Stimulated activated CD4-positive, alpha-beta T cell treated with anti-CD3 and anti-CD28 coated beads, Interleukin-15, amount 100 ng/mL, for 24 hours (primary cell): Measurements from ENCODE around the gene TBCK.
"Not testable (repeated sequence)": the region's sequence is repeated elsewhere in the genome, so short reads cannot be mapped to it uniquely, and the experiment has no call there.

Experiments
- DNase-seq: peaks from one replicate; pipeline ENCODE4 v3.0.0-alpha.2; 2020

TBCK gene

GRCh38 chr4:106315968-106316772 is at the start of gene TBCK, which contains the start of gene AIMP1:
TBCK (minus strand) TSS chr4:106316209; CDS start chr4:106308960, 7,249 bp downstream.
AIMP1 (plus strand) TSS chr4:106316550; CDS start chr4:106325010, 8,460 bp downstream.
- peak; percentile 88 for DNase-seq

- no peak for DNase-seq
Measured at GRCh38 chr4:106365613-106366012, 49.6 kb upstream of the TBCK start.

GRCh38 chr4:106364282-106364681 is 48.3 kb upstream of the TBCK start:
- no peak for DNase-seq

GRCh38 chr4:106362086-106362825 is 46.2 kb upstream of the TBCK start:
- DNase-seq = no peak

- no peak for DNase-seq
Measured at GRCh38 chr4:106358899-106359298, 42.9 kb upstream of the TBCK start.

GRCh38 chr4:106355193-106355592 is 39.2 kb upstream of the TBCK start:
- DNase-seq = no peak

- DNase-seq = no peak
Measured at GRCh38 chr4:106353786-106354185, 37.8 kb upstream of the TBCK start.

- no peak for DNase-seq
Measured at GRCh38 chr4:106351016-106351415, 35.0 kb upstream of the TBCK start.

GRCh38 chr4:106347167-106347566 is 31.2 kb upstream of the TBCK start:
- no peak for DNase-seq

GRCh38 chr4:106344647-106344970 is 28.6 kb upstream of the TBCK start:
- no peak for DNase-seq

GRCh38 chr4:106343865-106344646 is 28.0 kb upstream of the TBCK start:
- DNase-seq = no peak

- DNase-seq = no peak
Measured at GRCh38 chr4:106340774-106341173, 24.8 kb upstream of the TBCK start.

- no peak for DNase-seq
Measured at GRCh38 chr4:106339431-106339830, 23.4 kb upstream of the TBCK start.

GRCh38 chr4:106338671-106339070 is 22.7 kb upstream of the TBCK start:
- DNase-seq = no peak

- DNase-seq = no peak
Measured at GRCh38 chr4:106337916-106338315, 21.9 kb upstream of the TBCK start.

GRCh38 chr4:106336618-106337017 is 20.6 kb upstream of the TBCK start:
- DNase-seq = no peak

GRCh38 chr4:106334741-106335470 is 18.9 kb upstream of the TBCK start:
- no peak for DNase-seq

GRCh38 chr4:106333186-106333585 is 17.2 kb upstream of the TBCK start:
- no peak for DNase-seq

- no peak for DNase-seq
Measured at GRCh38 chr4:106329041-106329618, 13.1 kb upstream of the TBCK start.

- no peak for DNase-seq
Measured at GRCh38 chr4:106325800-106326199, 9.8 kb upstream of the TBCK start.

GRCh38 chr4:106323119-106323518 is 7.1 kb upstream of the TBCK start:
- DNase-seq = no peak

GRCh38 chr4:106321814-106322213 is 5.8 kb upstream of the TBCK start:
- not testable (repeated sequence) for DNase-seq
